ENCODE data around the gene FANCC. TPM values are rescaled to one million over a fixed set of nuclear protein-coding genes. Genes with fewer than 3 reads are reported as not detected.

Gene FANCC
- total and polyA plus RNA-seq, 12 donors, result 1.9 to 6.1 (median 3.3) TPM

GRCh38 chr9:95143591-95144561 lies 173.6 kb downstream of the FANCC start:
- peak overlapping the region in 2 of 5 donors; percentile 26 to 74 for H3K27ac ChIP-seq
- WGBS, 4 donors, result 75 to 82% (median 76%) methylated on average over 17 to 18 of the region's 18 CpGs
- H3K27me3 ChIP-seq, result no peaks in the 10 kb centered on the region
- H3K36me3 ChIP-seq (replicated peaks in 1 of 2), result no peaks in the 10 kb centered on the region
- TF ChIP-seq POLR2A (IDR thresholded peaks at IDR 0.05) (no peak), CTCF (IDR thresholded peaks at IDR 0.05) (peak in 1 of 6 experiments; percentile 11)
- H3K9me3 ChIP-seq (replicated peaks in 1 of 3), result no peaks in the 10 kb centered on the region
- H3K4me1 ChIP-seq (replicated peaks in 1 of 2), result peaks cover 0 to 9% of the 10 kb centered on the region in 2 donors
- intact Hi-C loops (cut with DNase I), result no loop called here
- H3K4me3 ChIP-seq, result no peak overlapping the region
- DNase-seq, result peak; percentile 47 to 90 (median 71)

- H3K4me3 ChIP-seq, result no peak overlapping the region
- no peak for DNase-seq
- H3K27me3 ChIP-seq, result no peaks in the 10 kb centered on the region
- H3K9me3 ChIP-seq (replicated peaks in 1 of 3), result no peaks in the 10 kb centered on the region
- intact Hi-C loops (cut with DNase I), result no loop called here
- peak overlapping the region in 1 of 5 donors; percentile 56 for H3K27ac ChIP-seq
- H3K4me1 ChIP-seq (replicated peaks in 1 of 2), result peaks cover 0 to 9% of the 10 kb centered on the region in 2 donors
- H3K36me3 ChIP-seq (replicated peaks in 1 of 2), result no peaks in the 10 kb centered on the region
- TF ChIP-seq POLR2A (IDR thresholded peaks at IDR 0.05) (no peak), CTCF (IDR thresholded peaks at IDR 0.05) (no peak)
- 88 to 97% (median 96%) methylated on average over 3 of the region's 3 CpGs for WGBS, 4 donors
Measured at GRCh38 chr9:95142728-95143127, 174.8 kb downstream of the FANCC start.

- no peak for TF ChIP-seq POLR2A (IDR thresholded peaks at IDR 0.05)
- no peak for TF ChIP-seq CTCF (IDR thresholded peaks at IDR 0.05)
- H3K36me3 ChIP-seq (replicated peaks in 1 of 2), result no peaks in the 10 kb centered on the region
- no peak overlapping the region for H3K4me3 ChIP-seq
- H3K9me3 ChIP-seq (replicated peaks in 1 of 3), result no peaks in the 10 kb centered on the region
- intact Hi-C loops (cut with DNase I), result no loop called here
- no peak for DNase-seq
- 97 to 99% (median 98%) methylated on average over 4 of the region's 4 CpGs for WGBS, 4 donors
- no peak overlapping the region for H3K27ac ChIP-seq
- no peaks in the 10 kb centered on the region for H3K27me3 ChIP-seq
- peaks cover 0 to 9% of the 10 kb centered on the region in 2 donors for H3K4me1 ChIP-seq (replicated peaks in 1 of 2)
Measured at GRCh38 chr9:95142315-95142714, 175.2 kb downstream of the FANCC start.

GRCh38 chr9:95140821-95141220 lies 176.7 kb downstream of the FANCC start:
- H3K4me1 ChIP-seq (replicated peaks in 1 of 2), result peaks cover 0 to 9% of the 10 kb centered on the region in 2 donors
- H3K27ac ChIP-seq, result no peak overlapping the region
- H3K27me3 ChIP-seq, result no peaks in the 10 kb centered on the region
- intact Hi-C loops (cut with DNase I), result no loop called here
- no peak overlapping the region for H3K4me3 ChIP-seq
- no peaks in the 10 kb centered on the region for H3K9me3 ChIP-seq (replicated peaks in 1 of 3)
- 76 to 87% (median 79%) methylated on average over 2 of the region's 2 CpGs for WGBS, 4 donors
- DNase-seq, result no peak
- TF ChIP-seq CTCF (IDR thresholded peaks at IDR 0.05) (no peak), POLR2A (IDR thresholded peaks at IDR 0.05) (no peak)
- no peaks in the 10 kb centered on the region for H3K36me3 ChIP-seq (replicated peaks in 1 of 2)
